ENCODE data around the gene MFAP3L.

The MFAP3L gene

DNA sequence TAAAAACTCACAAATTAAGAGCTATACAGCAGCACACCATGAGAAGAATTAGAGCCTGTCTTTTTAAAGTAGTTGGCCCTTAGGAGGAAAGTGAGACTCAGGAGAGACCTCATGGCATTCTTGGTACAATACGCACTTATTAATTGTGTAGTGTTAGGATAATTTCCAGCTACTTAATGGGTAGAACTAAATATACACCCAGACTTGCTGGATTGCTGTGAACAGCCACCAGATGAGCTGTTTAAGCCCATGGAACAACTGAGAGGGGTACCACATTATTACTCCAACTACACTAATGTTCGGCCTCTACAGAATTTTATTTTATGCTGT lies 13.6 kb downstream of the MFAP3L start:
- in situ Hi-C loops (cut with HindIII; ENCODE audit: low sequenced_read_pairs) = no loop called here
- TF ChIP-seq, protein P1, sequence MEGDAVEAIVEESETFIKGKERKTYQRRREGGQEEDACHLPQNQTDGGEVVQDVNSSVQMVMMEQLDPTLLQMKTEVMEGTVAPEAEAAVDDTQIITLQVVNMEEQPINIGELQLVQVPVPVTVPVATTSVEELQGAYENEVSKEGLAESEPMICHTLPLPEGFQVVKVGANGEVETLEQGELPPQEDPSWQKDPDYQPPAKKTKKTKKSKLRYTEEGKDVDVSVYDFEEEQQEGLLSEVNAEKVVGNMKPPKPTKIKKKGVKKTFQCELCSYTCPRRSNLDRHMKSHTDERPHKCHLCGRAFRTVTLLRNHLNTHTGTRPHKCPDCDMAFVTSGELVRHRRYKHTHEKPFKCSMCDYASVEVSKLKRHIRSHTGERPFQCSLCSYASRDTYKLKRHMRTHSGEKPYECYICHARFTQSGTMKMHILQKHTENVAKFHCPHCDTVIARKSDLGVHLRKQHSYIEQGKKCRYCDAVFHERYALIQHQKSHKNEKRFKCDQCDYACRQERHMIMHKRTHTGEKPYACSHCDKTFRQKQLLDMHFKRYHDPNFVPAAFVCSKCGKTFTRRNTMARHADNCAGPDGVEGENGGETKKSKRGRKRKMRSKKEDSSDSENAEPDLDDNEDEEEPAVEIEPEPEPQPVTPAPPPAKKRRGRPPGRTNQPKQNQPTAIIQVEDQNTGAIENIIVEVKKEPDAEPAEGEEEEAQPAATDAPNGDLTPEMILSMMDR (IDR thresholded peaks at IDR 0.05; ENCODE audit: low read depth, low read length, missing control alignments) = no peak
- H3K4me3 ChIP-seq (ENCODE audit: low read depth, low read length) = no peak overlapping the region
- DNase-seq (ENCODE audit: low read depth) = no peak

DNA sequence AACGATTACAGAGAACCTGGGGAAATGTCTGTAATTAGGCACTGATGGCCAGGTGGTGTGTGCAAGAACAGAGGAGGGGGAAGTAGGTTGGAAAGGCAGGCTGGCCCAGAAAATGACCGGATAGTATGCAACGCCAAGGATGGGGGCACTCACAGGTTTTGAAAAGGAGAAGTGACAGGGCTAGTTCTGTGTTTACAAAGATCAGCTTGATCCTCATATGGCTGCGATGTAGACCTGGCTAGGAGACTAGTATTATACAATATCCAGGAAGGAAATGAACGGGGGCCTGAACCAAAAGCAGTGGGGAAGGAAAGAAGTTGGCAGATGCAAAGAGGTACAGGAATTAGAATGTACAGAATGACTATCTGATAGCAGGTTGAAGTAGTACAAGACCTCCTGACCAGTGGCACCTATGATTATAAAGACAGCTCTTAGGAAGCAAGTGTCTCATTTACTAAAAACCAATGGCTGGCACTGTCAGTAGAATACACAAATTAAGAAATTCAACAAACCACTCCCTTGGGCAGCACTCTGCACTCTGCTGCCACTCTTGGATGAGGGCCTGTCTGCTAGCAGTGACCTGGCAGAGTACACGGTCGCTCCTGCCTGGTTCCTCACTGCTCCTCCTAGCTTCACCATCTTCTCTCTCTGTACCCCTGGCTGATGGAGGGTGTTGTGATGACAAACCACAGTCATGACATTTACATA lies 14.1 kb downstream of the MFAP3L start:
- DNase-seq (ENCODE audit: low read depth) = no peak
- no peak overlapping the region for H3K4me3 ChIP-seq (ENCODE audit: low read depth, low read length)
- TF ChIP-seq, protein P1 (IDR thresholded peaks at IDR 0.05; ENCODE audit: low read depth, low read length, missing control alignments) = no peak
- in situ Hi-C loops (cut with HindIII; ENCODE audit: low sequenced_read_pairs) = no loop called here

DNA sequence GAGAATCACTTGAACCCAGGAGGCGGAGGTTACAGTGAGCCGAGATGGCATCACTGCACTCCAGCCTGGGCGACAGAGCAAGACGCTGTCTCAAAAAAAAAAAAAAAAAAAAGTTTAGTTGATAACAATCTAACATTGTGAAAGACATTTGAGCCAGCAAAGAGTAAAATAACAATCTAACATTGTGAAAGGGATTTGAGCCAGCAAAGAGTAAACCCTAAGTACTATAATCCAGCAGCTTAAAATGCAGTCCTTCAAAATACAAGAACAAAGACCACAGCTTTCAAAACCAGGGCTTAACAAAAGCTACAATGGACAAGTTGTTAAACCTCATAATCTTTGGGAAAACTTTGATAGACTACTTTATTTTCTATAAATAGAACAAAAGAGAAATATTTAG lies 16.9 kb downstream of the MFAP3L start:
- TF ChIP-seq, protein P1 (IDR thresholded peaks at IDR 0.05; ENCODE audit: low read depth, low read length, missing control alignments) = no peak
- in situ Hi-C loops (cut with HindIII; ENCODE audit: low sequenced_read_pairs) = no loop called here
- no peak for DNase-seq (ENCODE audit: low read depth)
- H3K4me3 ChIP-seq (ENCODE audit: low read depth, low read length) = no peak overlapping the region

DNA sequence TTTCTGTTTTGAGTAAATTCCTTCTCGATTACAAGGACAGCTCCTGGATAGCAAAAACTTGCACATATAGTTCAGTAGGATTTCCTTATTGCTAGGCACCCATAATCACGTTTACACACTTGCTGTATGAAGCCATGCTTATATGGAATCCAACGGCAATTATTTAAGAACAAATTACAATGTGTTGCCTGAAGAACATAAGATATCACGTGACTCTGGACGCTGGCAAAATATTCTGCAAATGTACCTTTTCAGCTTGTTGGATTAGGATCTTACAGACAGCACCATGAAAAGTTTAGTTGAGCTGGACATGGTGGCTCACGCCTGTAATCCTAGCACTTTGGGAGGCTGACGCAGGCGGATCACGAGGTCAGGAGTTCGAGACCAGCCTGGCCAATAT lies 17.4 kb downstream of the MFAP3L start:
- no peak for DNase-seq (ENCODE audit: low read depth)
- in situ Hi-C loops (cut with HindIII; ENCODE audit: low sequenced_read_pairs) = no loop called here
- TF ChIP-seq, protein P1 (IDR thresholded peaks at IDR 0.05; ENCODE audit: low read depth, low read length, missing control alignments) = no peak
- H3K4me3 ChIP-seq (ENCODE audit: low read depth, low read length) = no peak overlapping the region

DNA sequence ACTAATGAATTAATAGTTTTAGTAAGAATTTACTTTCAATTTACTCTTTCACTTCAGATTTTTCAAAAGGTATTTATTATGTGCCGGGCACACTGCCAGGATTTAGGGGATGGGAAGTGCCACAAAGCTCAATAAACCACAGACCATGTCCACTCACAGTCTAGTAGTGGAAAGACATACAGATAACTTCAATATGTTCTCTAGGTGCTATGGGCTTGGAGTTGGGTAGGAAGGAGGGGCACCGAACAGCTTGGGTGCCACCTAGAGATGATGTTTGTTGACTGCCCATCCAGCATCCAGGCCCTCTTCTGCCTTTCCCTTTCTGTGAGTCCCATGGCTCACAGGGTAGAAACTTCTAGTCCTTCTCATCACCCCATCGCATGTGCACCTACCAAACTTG lies 17.8 kb downstream of the MFAP3L start:
- DNase-seq (ENCODE audit: low read depth) = no peak
- TF ChIP-seq, protein P1 (IDR thresholded peaks at IDR 0.05; ENCODE audit: low read depth, low read length, missing control alignments) = no peak
- in situ Hi-C loops (cut with HindIII; ENCODE audit: low sequenced_read_pairs) = no loop called here
- no peak overlapping the region for H3K4me3 ChIP-seq (ENCODE audit: low read depth, low read length)

DNA sequence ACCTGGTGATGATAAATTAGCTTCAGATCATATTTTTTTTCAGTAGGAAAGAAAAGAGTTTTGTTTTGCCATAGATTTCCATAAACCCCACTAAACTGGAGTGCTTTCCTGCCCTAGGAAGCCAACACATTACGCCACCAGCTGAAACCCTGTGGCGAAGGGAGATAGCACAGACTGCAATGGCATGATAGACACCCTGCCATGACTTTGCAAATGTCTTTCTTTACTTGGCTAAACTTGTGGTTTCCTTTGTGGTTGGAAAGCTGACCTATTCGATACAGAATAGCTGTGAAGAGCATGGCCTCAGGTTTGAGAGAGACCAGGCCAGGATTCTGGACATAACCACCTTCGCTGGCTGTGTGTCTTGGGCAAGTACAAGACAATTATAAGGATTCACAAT lies 19.1 kb downstream of the MFAP3L start:
- no peak for DNase-seq (ENCODE audit: low read depth)
- no peak overlapping the region for H3K4me3 ChIP-seq (ENCODE audit: low read depth, low read length)
- in situ Hi-C loops (cut with HindIII; ENCODE audit: low sequenced_read_pairs) = no loop called here
- TF ChIP-seq, protein P1 (IDR thresholded peaks at IDR 0.05; ENCODE audit: low read depth, low read length, missing control alignments) = no peak
